GM23338 (cell line): ENCODE results near the gene RAB7B.

ENCODE experiments used
- EZH2 ChIP-seq: fragments of 200-600 bp; sonication (generic); IDR thresholded peaks from one replicate; pipeline ENCODE4 v1.8.0; 2017; ENCODE audit warnings: antibody characterized with exemption, mild to moderate bottlenecking, low read depth; ENCODE audit not compliant: unreplicated experiment
- POLR2AphosphoS5 ChIP-seq: IDR thresholded peaks from 2 replicates; pipeline ENCODE4 v1.6.1; 2016; ENCODE audit warnings: antibody characterized with exemption, low read depth
- TF ChIP-seq, protein P1 (sequence below), 2 experiments: fragments of 200-600 bp in 1 of 2; sonication (generic) in 1 of 2; conservative IDR thresholded peaks; 2 replicates each; pipeline versions ENCODE4 v1.5.1 to v1.6.1; 2016 to 2017; ENCODE audit warnings: antibody characterized with exemption in 2 of 2, low read depth in 2 of 2, mild to moderate bottlenecking in 2 of 2, moderate library complexity in 1 of 2

DNA sequence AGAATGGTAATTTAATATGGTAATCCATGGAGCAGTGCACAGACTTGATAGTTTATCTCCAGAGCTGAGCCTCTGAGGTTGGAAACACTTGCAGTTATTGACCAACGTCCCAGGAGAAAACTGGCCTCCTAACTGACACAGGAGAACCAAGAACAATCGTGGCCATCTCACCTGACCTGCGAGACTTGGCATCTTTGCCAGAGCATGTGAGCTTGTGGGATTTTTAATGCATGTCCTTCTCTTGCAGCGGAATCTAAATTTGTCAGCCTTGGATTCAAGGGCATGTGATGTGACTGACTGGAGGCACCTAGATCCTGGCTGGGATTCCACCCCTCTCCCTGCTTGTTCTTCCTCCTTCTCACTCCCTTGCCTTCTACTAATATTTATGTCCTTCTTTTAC, 32.1 kb downstream of the RAB7B start:
- TF ChIP-seq, protein P1, sequence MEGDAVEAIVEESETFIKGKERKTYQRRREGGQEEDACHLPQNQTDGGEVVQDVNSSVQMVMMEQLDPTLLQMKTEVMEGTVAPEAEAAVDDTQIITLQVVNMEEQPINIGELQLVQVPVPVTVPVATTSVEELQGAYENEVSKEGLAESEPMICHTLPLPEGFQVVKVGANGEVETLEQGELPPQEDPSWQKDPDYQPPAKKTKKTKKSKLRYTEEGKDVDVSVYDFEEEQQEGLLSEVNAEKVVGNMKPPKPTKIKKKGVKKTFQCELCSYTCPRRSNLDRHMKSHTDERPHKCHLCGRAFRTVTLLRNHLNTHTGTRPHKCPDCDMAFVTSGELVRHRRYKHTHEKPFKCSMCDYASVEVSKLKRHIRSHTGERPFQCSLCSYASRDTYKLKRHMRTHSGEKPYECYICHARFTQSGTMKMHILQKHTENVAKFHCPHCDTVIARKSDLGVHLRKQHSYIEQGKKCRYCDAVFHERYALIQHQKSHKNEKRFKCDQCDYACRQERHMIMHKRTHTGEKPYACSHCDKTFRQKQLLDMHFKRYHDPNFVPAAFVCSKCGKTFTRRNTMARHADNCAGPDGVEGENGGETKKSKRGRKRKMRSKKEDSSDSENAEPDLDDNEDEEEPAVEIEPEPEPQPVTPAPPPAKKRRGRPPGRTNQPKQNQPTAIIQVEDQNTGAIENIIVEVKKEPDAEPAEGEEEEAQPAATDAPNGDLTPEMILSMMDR (conservative IDR thresholded peaks at IDR 0.05; ENCODE audit: low read depth in 2 of 2): no peak
- TF ChIP-seq EZH2 (no peak), POLR2AphosphoS5 (no peak)
